PC-9 (cell line): Measurements from ENCODE around the gene KIAA1671. TPM values are rescaled to one million over a fixed set of nuclear protein-coding genes. Genes with fewer than 3 reads are reported as not detected.

Source experiments
- BruUV-seq: library from RNA; stranded (reverse); fragments of 400-500 nt; replicated peaks from 2 replicates; lab custom pipeline; 2021; lab: Mats Ljungman, UMichigan
- CTCF ChIA-PET: fragments of 300-600 bp; sonication (Branson Sonifier 250); formaldehyde crosslinking; loops from one replicate; lab custom pipeline; 2022; ENCODE audit warnings: antibody characterized with exemption; lab: Charles Lee
- POLR2A ChIA-PET: fragments of 300-600 bp; sonication (Branson Sonifier 250); formaldehyde crosslinking; loops from one replicate; lab custom pipeline; 2022; ENCODE audit warnings: antibody characterized with exemption; ENCODE audit not compliant: unreplicated experiment; lab: Charles Lee
- DNase-seq, 2 experiments: peaks; one replicate each; pipeline versions ENCODE4 v3.0.0 to v3.0.0-alpha.2; 2015 to 2022; ENCODE audit warnings: mixed read lengths in 1 of 2
- H2AFZ ChIP-seq: fragments of 200-600 bp; sonication (generic); 2 replicates; pipeline ENCODE4 v1.8.1; 2017; ENCODE audit warnings: antibody characterized with exemption
- H3F3A ChIP-seq: fragments of 200-600 bp; sonication (generic); 2 replicates; pipeline ENCODE4 v1.8.1; 2017; ENCODE audit warnings: antibody characterized with exemption, mild to moderate bottlenecking, low read depth; ENCODE audit not compliant: insufficient read depth
- H3K27ac ChIP-seq: fragments of 200-600 bp; sonication (generic); 2 replicates; pipeline ENCODE4 v1.6.1; 2016; ENCODE audit warnings: mixed run types
- H3K27me3 ChIP-seq: fragments of 200-600 bp; sonication (generic); 2 replicates; pipeline ENCODE4 v1.6.1; 2016; ENCODE audit warnings: low read depth, mixed run types; ENCODE audit not compliant: insufficient read depth
- H3K36me3 ChIP-seq: fragments of 200-600 bp; sonication (generic); 2 replicates; pipeline ENCODE4 v1.6.1; 2016; ENCODE audit warnings: low read depth, mixed run types
- H3K4me1 ChIP-seq: fragments of 200-600 bp; sonication (generic); replicated peaks from 2 replicates; pipeline ENCODE4 v1.6.1; 2016; ENCODE audit warnings: mixed run types; ENCODE audit not compliant: insufficient read depth
- H3K4me2 ChIP-seq: fragments of 200-600 bp; sonication (generic); 2 replicates; pipeline ENCODE4 v1.6.1; 2017; ENCODE audit warnings: mixed run types
- H3K4me3 ChIP-seq: fragments of 200-600 bp; sonication (generic); 2 replicates; pipeline ENCODE4 v1.6.1; 2016; ENCODE audit warnings: mixed run types
- H3K79me2 ChIP-seq: fragments of 200-600 bp; sonication (generic); 2 replicates; pipeline ENCODE4 v1.6.1; 2017; ENCODE audit warnings: low read depth, mixed run types
- H3K9me2 ChIP-seq: fragments of 200-600 bp; sonication (generic); 2 replicates; pipeline ENCODE4 v1.8.1; 2017; ENCODE audit warnings: mild to moderate bottlenecking; ENCODE audit not compliant: insufficient read depth
- H3K9me3 ChIP-seq: fragments of 200-600 bp; sonication (generic); 2 replicates; pipeline ENCODE4 v1.8.1; 2016; ENCODE audit warnings: low read depth; ENCODE audit not compliant: insufficient read depth
- H4K20me1 ChIP-seq: fragments of 200-600 bp; sonication (generic); 2 replicates; pipeline ENCODE4 v1.8.1; 2017; ENCODE audit not compliant: insufficient read depth
- CTCF ChIP-seq: fragments of 200-600 bp; sonication (generic); conservative IDR thresholded peaks from 2 replicates; pipeline ENCODE4 v1.6.1; 2017; ENCODE audit warnings: mixed run types, antibody characterized with exemption, mild to moderate bottlenecking, moderate library complexity
- EZH2 ChIP-seq: fragments of 200-600 bp; sonication (generic); IDR thresholded peaks from 2 replicates; pipeline ENCODE4 v1.8.0; 2017; ENCODE audit warnings: antibody characterized with exemption, low read depth
- intact Hi-C: fragments of 100-400 bp; cut with micrococcal nuclease; formaldehyde crosslinking; loops from one replicate; pipeline ENCODE4 v1.10.0; 2022; ENCODE audit not compliant: unreplicated experiment
- total RNA-seq: library from RNA; stranded (reverse); gene quantifications from 2 replicates; pipeline ENCODE4 v1.2.3, GENCODE V29; 2021

Gene KIAA1671
- total RNA-seq, 1 experiment from 2014 or later = 44.3 TPM

GRCh38 chr22:24989135-24989534 is 36.6 kb downstream of the KIAA1671 start:
- Histone ChIP-seq H3K27me3 (no peaks in the 10 kb centered on the region), H3K36me3 (no peaks in the 10 kb centered on the region), H3K4me2 (no peak overlapping the region), H3K4me3 (no peak overlapping the region), H3F3A (peaks cover 41% of the 10 kb centered on the region), H3K27ac (no peak overlapping the region), H3K4me1 (peaks cover 42% of the 10 kb centered on the region), H3K9me3 (no peaks in the 10 kb centered on the region), H3K9me2 (no peaks in the 10 kb centered on the region), H2AFZ (no peak overlapping the region), H4K20me1 (peaks cover under 1% of the 10 kb centered on the region), H3K79me2 (peaks cover 16% of the 10 kb centered on the region)
- TF ChIP-seq EZH2 (no peak), CTCF (no peak)
- ChIA-PET POLR2A (interaction anchor here (0.6 kb wide), 1 partner anchor 62 kb away, joined by 3 read pairs; no protein-coding TSS in a partner anchor), CTCF (no interaction called here)
- intact Hi-C loops = no loop called here
- DNase-seq = no peak
- no TSS peak for BruUV-seq

- ChIA-PET CTCF (no interaction called here), POLR2A (no interaction called here)
- TF ChIP-seq CTCF = no peak
- TF ChIP-seq EZH2 = no peak
- peaks cover 45% of the 10 kb centered on the region for H3F3A ChIP-seq
- no peak overlapping the region for H3K4me2 ChIP-seq
- intact Hi-C loops = no loop called here
- H3K27me3 ChIP-seq = no peaks in the 10 kb centered on the region
- H3K9me3 ChIP-seq = no peaks in the 10 kb centered on the region
- H3K9me2 ChIP-seq = no peaks in the 10 kb centered on the region
- DNase-seq = no peak
- no peak overlapping the region for H2AFZ ChIP-seq
- H3K79me2 ChIP-seq = peaks cover 12% of the 10 kb centered on the region
- peaks cover 46% of the 10 kb centered on the region for H3K4me1 ChIP-seq
- no peak overlapping the region for H3K4me3 ChIP-seq
- no peak overlapping the region for H3K27ac ChIP-seq
- H3K36me3 ChIP-seq = no peaks in the 10 kb centered on the region
- no TSS peak for BruUV-seq
- peaks cover 3% of the 10 kb centered on the region for H4K20me1 ChIP-seq
These were observed 37.0 kb downstream of the KIAA1671 start for GRCh38 chr22:24989541-24989951.

- ChIA-PET POLR2A (no interaction called here), CTCF (no interaction called here)
- H3K27ac ChIP-seq = peak overlapping the region; percentile 87
These were observed 37.9 kb downstream of the KIAA1671 start for GRCh38 chr22:24990344-24990905.

More at GRCh38 chr22:24990344-24990905, 37.9 kb downstream of the KIAA1671 start:
- Histone ChIP-seq H4K20me1 (peaks cover 12% of the 10 kb centered on the region), H3K4me2 (peak overlapping the region; percentile 57; the same call in 1 of the 2 replicates), H3K79me2 (peaks cover 14% of the 10 kb centered on the region), H3K27me3 (no peaks in the 10 kb centered on the region), H3K4me1 (peaks cover 55% of the 10 kb centered on the region), H3K9me2 (no peaks in the 10 kb centered on the region), H3K36me3 (no peaks in the 10 kb centered on the region), H3F3A (peaks cover 53% of the 10 kb centered on the region), H2AFZ (no peak overlapping the region), H3K4me3 (no peak overlapping the region), H3K9me3 (no peaks in the 10 kb centered on the region)
- TF ChIP-seq EZH2 (no peak), CTCF (no peak)
- intact Hi-C loops = no loop called here
- DNase-seq = no peak
- BruUV-seq = no TSS peak
